Activated T-helper 1 cell treated with anti-CD3 and anti-CD28 coated beads, Interleukin-2, amount 50 U/mL, for 16 hours (primary cell): Measurements from ENCODE around the gene ULBP2.

Source experiments
- DNase-seq, 2 donors: peaks; one replicate each; pipeline ENCODE4 v3.0.0-alpha.2; 2020; ENCODE audit warnings: low read depth in 1 of 2, low spot score in 1 of 2

The ULBP2 gene

GRCh38 chr6:149941583-149942460, at the start of gene ULBP2:
TSS of gene ULBP2 (plus strand) at chr6:149942014. CDS start at chr6:149942073, 59 bp downstream.
- DNase-seq, result peak; percentile 63 to 77

- no peak for DNase-seq
Measured at GRCh38 chr6:149895048-149895590, 46.7 kb upstream of the ULBP2 start.

- DNase-seq, result no peak
Measured at GRCh38 chr6:149895833-149896271, 46.0 kb upstream of the ULBP2 start.

- no peak for DNase-seq
Measured at GRCh38 chr6:149896491-149896890, 45.3 kb upstream of the ULBP2 start.

GRCh38 chr6:149897015-149897697, 44.7 kb upstream of the ULBP2 start:
- no peak for DNase-seq

- no peak for DNase-seq
Measured at GRCh38 chr6:149897855-149898744, 43.7 kb upstream of the ULBP2 start, which contains the start of gene RAET1E. TSS of gene RAET1E (minus strand) at chr6:149898113. CDS start at chr6:149890901, 7,212 bp downstream.

GRCh38 chr6:149898966-149899365, 42.8 kb upstream of the ULBP2 start:
- DNase-seq, result no peak

GRCh38 chr6:149899486-149899885, 42.3 kb upstream of the ULBP2 start:
- no peak for DNase-seq

GRCh38 chr6:149899926-149900619, 41.7 kb upstream of the ULBP2 start:
- DNase-seq, result no peak

GRCh38 chr6:149900620-149901443, 41.0 kb upstream of the ULBP2 start:
- no peak for DNase-seq

GRCh38 chr6:149901444-149902140, 40.2 kb upstream of the ULBP2 start:
- DNase-seq, result no peak

GRCh38 chr6:149903938-149904611, 37.7 kb upstream of the ULBP2 start:
- no peak for DNase-seq

- no peak for DNase-seq
Measured at GRCh38 chr6:149904661-149905370, 37.0 kb upstream of the ULBP2 start.

- no peak for DNase-seq
Measured at GRCh38 chr6:149905371-149905910, 36.4 kb upstream of the ULBP2 start.

GRCh38 chr6:149905911-149906371, 35.9 kb upstream of the ULBP2 start:
- no peak for DNase-seq

- DNase-seq, result no peak
Measured at GRCh38 chr6:149906405-149906804, 35.4 kb upstream of the ULBP2 start.

- DNase-seq, result no peak
Measured at GRCh38 chr6:149907317-149907716, 34.5 kb upstream of the ULBP2 start.
